RWPE2 (cell line): Measurements from ENCODE around the gene THAP8.

Source experiments
- ATAC-seq: fragments of 200-7000 bp; cut with Tn5 transposase; 3 replicates; pipeline ENCODE4 v1.9.1; 2021; ENCODE audit warnings: low read depth
- DNase-seq: peaks from one replicate; pipeline ENCODE4 v3.0.0-alpha.2; 2020; ENCODE audit warnings: low spot score
- H3K27ac ChIP-seq: fragments of 450-650 bp; 2 replicates; pipeline ENCODE4 v1.5.1; 2017; ENCODE audit warnings: mild to moderate bottlenecking; ENCODE audit not compliant: poor library complexity, severe bottlenecking
- H3K27me3 ChIP-seq: fragments of 250-450 bp; sonication (Bioruptor Pico); 2 replicates; pipeline ENCODE4 v1.5.1; 2021; ENCODE audit warnings: mild to moderate bottlenecking, moderate library complexity; ENCODE audit not compliant: insufficient read depth, poor library complexity, severe bottlenecking
- H3K36me3 ChIP-seq: fragments of 250-450 bp; sonication (Bioruptor Pico); 2 replicates; pipeline ENCODE4 v1.5.1; 2020; ENCODE audit warnings: low read depth, mild to moderate bottlenecking, moderate library complexity
- H3K4me1 ChIP-seq: fragments of 250-450 bp; sonication (Bioruptor Pico); 2 replicates; pipeline ENCODE4 v1.5.1; 2021; ENCODE audit warnings: mild to moderate bottlenecking, moderate library complexity; ENCODE audit not compliant: insufficient read depth, poor library complexity, severe bottlenecking
- H3K4me3 ChIP-seq: fragments of 250-450 bp; sonication (Bioruptor Pico); 2 replicates; pipeline ENCODE4 v1.5.1; 2021; ENCODE audit warnings: mild to moderate bottlenecking, moderate library complexity; ENCODE audit not compliant: severe bottlenecking
- H3K9me3 ChIP-seq: fragments of 250-450 bp; sonication (Bioruptor Pico); 2 replicates; pipeline ENCODE4 v1.5.1; 2021; ENCODE audit warnings: mild to moderate bottlenecking, moderate library complexity; ENCODE audit not compliant: severe bottlenecking
- CTCF ChIP-seq: fragments of 450-650 bp; IDR thresholded peaks from one replicate; pipeline ENCODE4 v1.5.1; 2017; ENCODE audit warnings: mild to moderate bottlenecking, moderate library complexity; ENCODE audit not compliant: poor library complexity, severe bottlenecking

THAP8 gene

GRCh38 chr19:35996777-35997176 lies 57.3 kb downstream of the THAP8 start:
- H3K27me3 ChIP-seq: no peaks in the 10 kb centered on the region
- no peak overlapping the region for H3K4me3 ChIP-seq
- no peaks in the 10 kb centered on the region for H3K9me3 ChIP-seq
- H3K36me3 ChIP-seq: peaks cover 18% of the 10 kb centered on the region
- no peak for TF ChIP-seq CTCF
- H3K27ac ChIP-seq: no peak overlapping the region
- DNase-seq: no peak
- H3K4me1 ChIP-seq: peaks cover 3% of the 10 kb centered on the region
- ATAC-seq: no peak

- ATAC-seq: peak; percentile 83
- no peak for TF ChIP-seq CTCF
- H3K36me3 ChIP-seq: peaks cover 18% of the 10 kb centered on the region
- peaks cover 3% of the 10 kb centered on the region for H3K4me1 ChIP-seq
- H3K4me3 ChIP-seq: peak within 1 kb of the TSS; percentile 61
- peak within 1 kb of the TSS; percentile 27 for H3K27ac ChIP-seq
- H3K9me3 ChIP-seq: no peaks in the 10 kb centered on the region
- DNase-seq: peak; percentile 95
- H3K27me3 ChIP-seq: no peaks in the 10 kb centered on the region
Measured at GRCh38 chr19:35995048-35995993, 58.8 kb downstream of the THAP8 start, which contains the start of gene SDHAF1. TSS of gene SDHAF1 (plus strand) at chr19:35995188. CDS start at chr19:35995275, 87 bp downstream.

- ATAC-seq (no peak), DNase-seq (no peak)
- no peaks in the 10 kb centered on the region for H3K9me3 ChIP-seq
- no peak overlapping the region for H3K27ac ChIP-seq
- H3K36me3 ChIP-seq: peaks cover 18% of the 10 kb centered on the region
- peak overlapping the region; percentile 61 for H3K4me3 ChIP-seq
- no peak for TF ChIP-seq CTCF
- H3K27me3 ChIP-seq: no peaks in the 10 kb centered on the region
- H3K4me1 ChIP-seq: peaks cover 3% of the 10 kb centered on the region
Measured at GRCh38 chr19:35993923-35994598, 60.0 kb downstream of the THAP8 start.

GRCh38 chr19:35992907-35993765 lies 60.9 kb downstream of the THAP8 start:
- TF ChIP-seq CTCF: no peak
- no peak for ATAC-seq
- H3K4me3 ChIP-seq: no peak overlapping the region

More at GRCh38 chr19:35992907-35993765, 60.9 kb downstream of the THAP8 start:
- no peak overlapping the region for H3K27ac ChIP-seq
- no peaks in the 10 kb centered on the region for H3K27me3 ChIP-seq
- H3K36me3 ChIP-seq: peaks cover 11% of the 10 kb centered on the region
- DNase-seq: no peak
- H3K4me1 ChIP-seq: peaks cover 3% of the 10 kb centered on the region
- no peaks in the 10 kb centered on the region for H3K9me3 ChIP-seq
